PC-9 (cell line): ENCODE results near the gene C11orf42.

ENCODE experiments used
- CTCF ChIP-seq: fragments of 200-600 bp; sonication (generic); conservative IDR thresholded peaks from 2 replicates; pipeline ENCODE4 v1.6.1; 2017; ENCODE audit warnings: mixed run types, antibody characterized with exemption, mild to moderate bottlenecking, moderate library complexity
- EZH2 ChIP-seq: fragments of 200-600 bp; sonication (generic); IDR thresholded peaks from 2 replicates; pipeline ENCODE4 v1.8.0; 2017; ENCODE audit warnings: antibody characterized with exemption, low read depth

GRCh38 chr11:6232899-6233298, 27.5 kb downstream of the C11orf42 start:
- no peak for TF ChIP-seq CTCF
- no peak for TF ChIP-seq EZH2
